ENCODE results near the gene PRSS22.

Gene PRSS22

GRCh38 chr16:2857451-2858244, at the start of gene PRSS22:
Gene PRSS22 (minus strand): TSS chr16:2858170. CDS start chr16:2858104, 66 bp downstream.
- no peak for DNase-seq (ENCODE audit: low read depth)

DNA sequence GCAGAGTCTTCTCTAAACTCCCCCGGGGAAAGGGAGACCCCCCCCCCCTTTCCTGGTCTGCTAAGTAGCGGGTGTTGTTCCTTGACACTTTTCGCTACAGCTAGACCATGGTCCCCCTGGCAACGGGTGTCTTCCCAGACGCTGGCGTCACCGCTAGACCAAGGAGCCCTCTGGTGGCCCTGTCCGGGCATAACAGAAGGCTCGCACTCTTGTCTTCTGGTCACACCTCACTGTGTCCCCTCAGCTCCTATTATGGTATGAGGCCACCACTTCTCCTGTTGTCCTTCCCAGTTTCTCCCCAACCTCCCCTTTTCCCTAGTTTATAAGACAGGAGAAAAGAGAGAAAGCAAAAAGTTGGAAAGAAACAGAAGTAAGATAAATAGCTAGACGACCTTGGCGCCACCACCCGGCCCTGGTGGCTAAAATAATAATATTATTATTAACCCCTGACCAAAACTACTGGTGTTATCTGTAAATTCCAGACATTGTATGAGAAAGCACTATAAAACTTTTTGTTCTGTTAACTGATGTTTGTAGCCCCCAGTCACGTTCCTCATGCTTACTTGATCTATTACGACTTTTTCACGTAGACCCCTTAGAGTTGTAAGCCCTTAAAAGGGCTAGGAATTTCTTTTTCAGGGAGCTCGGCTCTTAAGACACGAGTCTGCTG, 49.2 kb upstream of the PRSS22 start:
- DNase-seq (ENCODE audit: low read depth): peak; percentile 35

GRCh38 chr16:2905988-2906387, 48.0 kb upstream of the PRSS22 start:
- no peak for DNase-seq (ENCODE audit: low read depth)

- peak; percentile 89 for DNase-seq (ENCODE audit: low read depth)
These were observed 47.4 kb upstream of the PRSS22 start for GRCh38 chr16:2905241-2905987.

- no peak for DNase-seq (ENCODE audit: low read depth)
These were observed 46.9 kb upstream of the PRSS22 start for GRCh38 chr16:2904922-2905240.

DNA sequence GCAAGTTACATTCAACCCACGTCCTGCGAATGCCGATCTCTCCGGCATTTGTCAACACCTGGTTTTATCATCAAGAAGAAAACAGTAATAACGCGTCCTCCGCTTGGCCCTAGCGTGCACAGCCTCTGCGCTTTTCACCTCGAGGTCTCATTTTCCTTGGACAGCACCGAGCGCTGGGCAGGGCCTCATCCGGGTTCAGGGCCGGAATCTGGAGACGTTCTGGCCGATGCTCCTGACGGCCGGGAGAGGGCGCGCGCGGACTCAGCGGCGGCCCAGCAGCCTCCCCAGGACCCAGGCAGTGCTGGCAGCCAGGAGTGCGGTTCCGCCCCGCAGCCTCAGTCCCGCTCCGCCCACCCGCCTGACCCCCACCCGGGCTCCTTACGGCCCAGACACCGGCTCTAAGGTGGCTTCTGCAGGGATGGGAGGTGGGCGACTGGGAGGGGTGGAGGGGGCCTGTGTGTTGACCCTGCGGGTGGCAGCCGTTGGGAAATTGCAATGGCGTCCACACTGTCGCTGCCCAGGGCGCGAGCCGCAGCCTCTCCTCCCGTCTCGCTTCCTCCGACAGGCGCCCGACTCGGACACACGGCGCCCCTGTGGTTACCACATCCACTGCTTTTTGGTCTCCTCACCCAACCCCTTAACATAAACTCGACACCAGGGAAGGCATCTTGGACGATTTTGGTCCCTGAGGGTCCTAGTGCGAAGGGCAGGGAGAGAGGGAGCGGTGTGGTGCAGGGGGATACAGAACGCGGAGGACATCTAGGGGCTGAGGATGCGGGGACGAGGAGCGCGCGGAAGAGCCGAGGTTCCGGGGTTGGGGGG, 46.3 kb upstream of the PRSS22 start:
- DNase-seq (ENCODE audit: low read depth): peak; percentile 65

GRCh38 chr16:2902337-2903130, 44.6 kb upstream of the PRSS22 start:
- DNase-seq (ENCODE audit: low read depth): no peak

DNA sequence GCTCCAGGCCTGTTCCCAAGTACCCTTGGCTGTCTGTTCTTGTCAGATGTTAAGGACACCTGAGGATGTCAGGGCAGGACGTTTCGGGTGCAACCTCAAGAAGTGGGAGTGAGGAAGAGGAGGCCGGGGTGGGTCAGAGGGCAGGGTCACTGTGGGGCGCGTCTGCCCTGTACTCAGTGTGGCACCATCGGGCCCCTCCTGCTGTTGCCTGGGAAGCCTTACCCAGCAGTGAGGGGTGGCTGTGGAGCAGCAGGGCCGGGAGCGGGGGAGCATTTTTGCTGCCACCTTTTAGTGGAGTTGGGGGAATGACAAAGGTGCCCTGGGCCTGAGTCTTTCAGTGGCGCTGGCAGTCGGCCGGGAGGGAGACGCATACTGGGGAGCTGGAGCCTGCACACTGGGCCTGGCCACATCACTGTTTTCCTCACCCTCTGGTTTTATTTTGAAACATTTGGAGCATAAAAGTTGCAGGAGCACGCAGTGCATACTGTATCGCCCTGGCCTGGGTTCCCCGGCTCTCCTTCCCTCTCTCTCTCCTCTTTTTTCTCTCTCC, 42.6 kb upstream of the PRSS22 start:
- DNase-seq (ENCODE audit: low read depth): no peak

- no peak for DNase-seq (ENCODE audit: low read depth)
These were observed 41.6 kb upstream of the PRSS22 start for GRCh38 chr16:2899564-2900072.

DNA sequence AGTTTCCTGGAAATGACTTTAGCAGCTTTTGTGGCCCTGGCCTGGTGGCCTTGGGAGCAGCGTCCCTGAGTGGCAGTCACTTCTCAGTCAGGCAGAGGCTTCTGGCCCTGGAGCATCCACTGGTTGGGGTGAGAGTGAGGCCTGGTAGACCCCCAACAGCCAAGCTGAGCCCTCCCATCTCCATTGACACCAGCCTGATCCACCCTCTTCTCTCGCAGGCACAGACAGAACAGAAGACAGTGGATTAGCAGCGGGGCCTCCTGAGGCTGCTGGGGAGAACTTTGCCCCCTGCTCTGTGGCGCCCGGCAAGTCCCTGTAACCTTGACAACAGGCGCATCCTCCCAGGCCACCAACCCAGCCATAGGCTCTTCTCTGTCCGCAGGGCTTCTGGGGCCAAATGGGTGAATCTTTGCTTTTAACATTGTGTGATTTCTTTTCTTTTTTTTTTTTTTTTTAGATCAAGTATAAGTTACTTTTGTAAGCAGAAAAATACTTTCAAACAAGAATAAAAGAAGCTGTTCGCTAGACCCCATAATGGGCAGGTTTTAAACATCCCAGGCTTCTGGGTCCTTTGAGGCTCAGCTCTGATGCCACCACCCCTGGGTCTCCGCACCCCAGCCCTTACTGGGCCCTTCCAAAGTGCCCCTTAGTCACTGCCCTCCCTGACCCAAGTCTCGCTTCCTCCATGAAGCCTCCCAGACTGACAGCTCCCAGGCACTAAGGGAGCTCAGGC, 41.0 kb upstream of the PRSS22 start:
- DNase-seq (ENCODE audit: low read depth): no peak

GRCh38 chr16:2897110-2897509, 39.1 kb upstream of the PRSS22 start:
- no peak for DNase-seq (ENCODE audit: low read depth)

GRCh38 chr16:2896480-2897010, 38.6 kb upstream of the PRSS22 start:
- DNase-seq (ENCODE audit: low read depth): no peak

GRCh38 chr16:2895813-2896212, 37.8 kb upstream of the PRSS22 start:
- no peak for DNase-seq (ENCODE audit: low read depth)

DNA sequence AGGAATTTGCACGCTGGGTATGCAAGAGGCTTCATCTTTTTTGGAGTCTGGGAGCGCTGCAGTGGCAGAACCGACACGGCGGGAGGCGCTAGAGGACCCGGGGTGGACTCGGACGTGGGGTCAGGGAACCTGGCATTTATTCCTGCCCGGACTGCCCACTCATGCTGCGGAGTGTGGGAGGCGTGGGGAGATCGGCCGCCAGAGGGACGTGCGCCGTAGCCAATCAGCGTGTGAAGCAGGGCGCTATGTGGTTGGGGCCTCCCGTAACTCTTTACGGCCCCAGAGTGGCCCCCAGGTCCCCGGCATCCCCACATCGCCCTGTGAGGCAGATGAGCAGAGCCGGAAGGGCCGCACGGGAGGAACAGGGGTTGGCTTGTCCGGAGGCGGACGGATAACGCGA, 36.3 kb upstream of the PRSS22 start:
- no peak for DNase-seq (ENCODE audit: low read depth)

DNA sequence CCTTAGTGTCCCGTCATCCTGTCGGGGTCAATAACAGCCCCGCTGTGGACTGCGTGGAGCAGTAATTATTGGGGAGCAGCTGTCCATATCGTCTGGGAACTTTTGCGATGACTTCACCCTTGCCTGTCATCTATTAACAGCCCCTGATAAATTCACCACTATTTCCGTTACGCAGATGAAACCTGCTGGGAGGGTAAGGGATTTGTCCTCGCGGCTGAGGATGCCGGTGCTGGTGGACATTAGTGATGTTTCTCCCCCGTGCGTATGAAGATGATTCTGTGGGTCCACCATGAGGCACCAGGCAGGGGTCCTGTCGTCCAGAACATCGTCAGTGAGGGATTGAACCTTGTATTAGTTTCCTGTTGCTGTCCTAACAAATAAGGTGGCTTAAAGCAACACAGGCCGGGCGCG, 26.1 kb upstream of the PRSS22 start:
- no peak for DNase-seq (ENCODE audit: low read depth)

DNA sequence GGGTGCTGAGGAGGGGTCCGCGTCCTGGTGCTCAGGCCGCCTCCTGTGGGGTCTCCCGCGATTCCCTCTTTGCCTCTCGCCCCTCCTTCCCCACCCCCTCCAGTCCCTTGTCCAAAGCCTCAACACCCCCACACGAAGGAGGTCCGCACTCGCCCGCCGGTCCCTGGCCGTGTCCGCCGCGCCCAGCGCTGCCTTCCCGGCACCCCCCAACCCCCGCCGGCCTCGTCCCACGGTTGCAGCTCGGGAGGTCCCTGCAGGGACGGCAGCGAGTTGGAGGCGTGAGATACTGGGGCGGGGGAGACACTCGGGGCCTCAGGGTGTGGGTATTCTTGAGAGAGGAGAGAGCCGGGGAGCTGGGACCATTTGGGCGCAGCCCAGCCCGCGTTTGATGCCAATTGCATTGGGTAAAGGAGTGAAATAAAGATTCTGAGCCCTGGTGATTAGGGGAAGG, 25.5 kb upstream of the PRSS22 start:
- no peak for DNase-seq (ENCODE audit: low read depth)

DNA sequence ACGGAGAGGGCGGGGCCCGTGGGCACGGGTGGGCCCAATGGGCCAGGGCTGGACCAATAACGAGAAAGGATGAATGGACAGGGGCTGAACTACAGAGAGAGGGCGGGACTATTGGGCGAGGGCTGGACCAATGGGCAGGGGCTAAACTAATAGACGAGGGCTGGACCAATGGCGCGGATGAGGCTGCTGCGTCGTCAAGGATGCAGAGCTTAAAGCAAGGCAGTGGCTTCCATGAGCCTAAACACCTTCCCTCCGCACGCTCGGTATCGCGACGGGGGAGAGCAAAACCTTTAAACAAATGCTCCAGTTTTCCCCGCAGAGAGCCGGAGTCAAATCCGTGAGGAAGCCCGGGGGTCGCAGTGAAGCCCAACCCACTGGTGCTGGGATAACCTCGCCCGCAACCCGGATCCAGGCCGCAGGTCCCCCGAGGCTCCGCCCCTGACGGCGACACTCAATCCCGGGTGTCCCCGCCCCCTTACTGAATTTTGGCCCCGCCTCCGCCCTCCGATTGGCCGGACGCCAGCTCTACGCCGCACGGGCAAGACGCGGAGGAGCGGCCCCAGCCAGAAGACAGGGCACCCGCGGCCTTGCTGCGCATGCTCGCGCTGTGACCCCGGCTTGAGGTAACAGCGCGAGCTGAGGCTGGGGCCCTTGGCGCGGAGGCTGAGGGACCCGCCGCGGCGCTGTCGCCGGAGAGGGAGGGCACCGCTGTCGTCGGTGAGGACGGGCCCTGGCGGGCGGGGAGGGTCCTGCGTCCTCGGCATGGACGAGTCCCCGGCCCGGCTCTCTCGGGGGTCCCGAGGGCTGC, 24.9 kb upstream of the PRSS22 start, which contains the start of gene FLYWCH2:
Gene FLYWCH2, plus strand, starts transcription at position 566 of the 808 bp plus-strand sequence. CDS start 13,235 bp downstream, outside the sequence.
- DNase-seq (ENCODE audit: low read depth): peak; percentile 99

- no peak for DNase-seq (ENCODE audit: low read depth)
These were observed 24.0 kb upstream of the PRSS22 start for GRCh38 chr16:2881783-2882649.
